ENCODE results near the gene SEPTIN12. TPM values are rescaled to one million over a fixed set of nuclear protein-coding genes. Genes with fewer than 3 reads are reported as not detected.

Gene SEPTIN12
- total and polyA plus RNA-seq, 2 donors (not counting 1 experiment from before 2014, with no cell fraction given), result 0.07 TPM; not detected in 1

DNA sequence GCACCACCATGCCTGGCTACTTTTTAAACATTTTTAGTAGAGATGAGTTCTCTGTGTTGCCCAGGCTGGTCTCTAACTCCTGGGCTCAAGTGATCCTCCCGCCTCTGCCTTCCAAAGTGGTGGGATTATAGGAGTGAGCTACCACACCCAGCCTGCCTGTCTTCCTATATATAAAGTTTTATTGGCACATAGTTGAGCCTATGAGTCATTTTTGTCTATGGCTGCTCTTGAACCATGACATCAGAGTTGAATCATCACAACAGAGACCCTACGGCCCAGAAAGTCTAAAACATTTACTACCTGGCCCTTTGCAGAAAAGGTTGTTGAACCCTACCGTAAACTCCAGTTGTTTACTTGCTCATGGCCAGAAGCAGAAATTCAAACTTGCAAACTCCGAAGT lies 7.9 kb downstream of the SEPTIN12 start:
- no peak overlapping the region for H2AFZ ChIP-seq (ENCODE audit: insufficient read depth, low read depth, low read length, poor library complexity, severe bottlenecking)
- intact Hi-C loops (cut with micrococcal nuclease), result no loop called here
- H3K4me1 ChIP-seq (ENCODE audit: control insufficient read depth in 2 of 2, insufficient read depth in 2 of 2, low read length in 2 of 2), result no peaks in the 10 kb centered on the region
- no peak overlapping the region for H3K27ac ChIP-seq (ENCODE audit: low read length in 2 of 2)
- H3K4me1 Mint-ChIP-seq, result peaks cover 1% of the 10 kb centered on the region
- H3K4me3 ChIP-seq (ENCODE audit: control extremely low read depth in 1 of 5, extremely low read depth in 1 of 5, insufficient read depth in 1 of 5, low read depth in 2 of 5, low read length in 4 of 5), result no peak overlapping the region
- no peaks in the 10 kb centered on the region for H3K9me3 ChIP-seq (ENCODE audit: control extremely low read depth in 1 of 3, control insufficient read depth in 2 of 3, insufficient read depth in 1 of 3, low read length in 2 of 3)
- no peak overlapping the region for H3K4me2 ChIP-seq (replicated peaks; ENCODE audit: low read depth, low read length, poor library complexity, severe bottlenecking)
- no peak for DNase-seq
- no peaks in the 10 kb centered on the region for H3K9me3 Mint-ChIP-seq (ENCODE audit: insufficient read depth)
- no peak for ATAC-seq (ENCODE audit: low read depth)
- H3K9ac ChIP-seq (ENCODE audit: low read length), result no peak overlapping the region
- H3K27me3 Mint-ChIP-seq, result no peaks in the 10 kb centered on the region
- 95% methylated on average over 2 of the region's 4 CpGs for WGBS (ENCODE audit: insufficient coverage)
- POLR2A ChIA-PET, result no interaction called here
- H3K27ac Mint-ChIP-seq, result no peak overlapping the region
- no peaks in the 10 kb centered on the region for H3K27me3 ChIP-seq (replicated peaks in 1 of 4; ENCODE audit: control extremely low read depth in 1 of 4, control insufficient read depth in 3 of 4, insufficient read depth in 4 of 4, low read length in 3 of 4)
- H3K36me3 ChIP-seq (replicated peaks in 1 of 2; ENCODE audit: control extremely low read depth in 1 of 2, control insufficient read depth in 1 of 2, extremely low read depth in 1 of 2, insufficient read depth in 2 of 2, low read length in 1 of 2), result no peaks in the 10 kb centered on the region
- H3K79me2 ChIP-seq (ENCODE audit: control insufficient read depth, insufficient read depth, low read length), result no peaks in the 10 kb centered on the region
- H3K4me3 Mint-ChIP-seq, result no peak overlapping the region
- no peaks in the 10 kb centered on the region for H4K20me1 ChIP-seq (ENCODE audit: control insufficient read depth, insufficient read depth, low read length, poor library complexity, severe bottlenecking)
- TF ChIP-seq CTCF (IDR thresholded peaks at IDR 0.05), result no peak
- no peak for TF ChIP-seq EZH2 (IDR thresholded peaks at IDR 0.05; ENCODE audit: borderline replicate concordance, insufficient read depth, low read depth, low read length, poor library complexity, severe bottlenecking)
- CTCF ChIA-PET, result no interaction called here

GRCh38 chr16:4778050-4778392 lies 10.1 kb downstream of the SEPTIN12 start:
- Mint-ChIP-seq H3K4me1 (peaks cover 1% of the 10 kb centered on the region), H3K27me3 (no peaks in the 10 kb centered on the region), H3K4me3 (no peak overlapping the region), H3K27ac (no peak overlapping the region), H3K9me3 (ENCODE audit: insufficient read depth) (no peaks in the 10 kb centered on the region)
- DNase-seq, result no peak
- Histone ChIP-seq H3K4me2 (replicated peaks; ENCODE audit: low read depth, low read length, poor library complexity, severe bottlenecking) (no peak overlapping the region), H3K9me3 (ENCODE audit: control extremely low read depth in 1 of 3, control insufficient read depth in 2 of 3, insufficient read depth in 1 of 3, low read length in 2 of 3) (no peaks in the 10 kb centered on the region), H3K79me2 (ENCODE audit: control insufficient read depth, insufficient read depth, low read length) (no peaks in the 10 kb centered on the region), H3K27ac (ENCODE audit: low read length in 2 of 2) (no peak overlapping the region), H4K20me1 (ENCODE audit: control insufficient read depth, insufficient read depth, low read length, poor library complexity, severe bottlenecking) (no peaks in the 10 kb centered on the region), H3K4me3 (ENCODE audit: control extremely low read depth in 1 of 5, extremely low read depth in 1 of 5, insufficient read depth in 1 of 5, low read depth in 2 of 5, low read length in 4 of 5) (no peak overlapping the region), H3K36me3 (replicated peaks in 1 of 2; ENCODE audit: control extremely low read depth in 1 of 2, control insufficient read depth in 1 of 2, extremely low read depth in 1 of 2, insufficient read depth in 2 of 2, low read length in 1 of 2) (no peaks in the 10 kb centered on the region), H2AFZ (ENCODE audit: insufficient read depth, low read depth, low read length, poor library complexity, severe bottlenecking) (no peak overlapping the region), H3K9ac (ENCODE audit: low read length) (no peak overlapping the region), H3K4me1 (ENCODE audit: control insufficient read depth in 2 of 2, insufficient read depth in 2 of 2, low read length in 2 of 2) (no peaks in the 10 kb centered on the region), H3K27me3 (replicated peaks in 1 of 4; ENCODE audit: control extremely low read depth in 1 of 4, control insufficient read depth in 3 of 4, insufficient read depth in 4 of 4, low read length in 3 of 4) (no peaks in the 10 kb centered on the region)
- intact Hi-C loops (cut with micrococcal nuclease), result no loop called here
- 94% methylated on average over 3 of the region's 5 CpGs for WGBS (ENCODE audit: insufficient coverage)
- ChIA-PET CTCF (no interaction called here), POLR2A (no interaction called here)
- no peak for ATAC-seq (ENCODE audit: low read depth)
- TF ChIP-seq EZH2 (IDR thresholded peaks at IDR 0.05; ENCODE audit: borderline replicate concordance, insufficient read depth, low read depth, low read length, poor library complexity, severe bottlenecking) (no peak), CTCF (IDR thresholded peaks at IDR 0.05) (no peak)

All from B cell (primary cell).